HepG2 (cell line): ENCODE measurements around the gene MYBL2. TPM values are rescaled to one million over a fixed set of nuclear protein-coding genes. Genes with fewer than 3 reads are reported as not detected.

Source experiments
- ATF1 ChIP-seq: IDR thresholded peaks from 2 replicates; pipeline ENCODE4 v1.6.1; 2016; ENCODE audit warnings: mild to moderate bottlenecking, control low read depth
- DNMT1 ChIP-seq: sonication (generic); formaldehyde crosslinking; IDR thresholded peaks from 2 replicates; pipeline ENCODE4 v1.5.1; 2020; ENCODE audit warnings: mild to moderate bottlenecking, missing genetic modification reagents
- ETV5 ChIP-seq: IDR thresholded peaks from 2 replicates; pipeline ENCODE4 v1.6.1; 2018; ENCODE audit warnings: missing biosample characterization, missing genetic modification reagents, inconsistent platforms, borderline replicate concordance
- FOXO1 ChIP-seq: sonication (generic); formaldehyde crosslinking; IDR thresholded peaks from 2 replicates; pipeline ENCODE4 v1.4.0; 2020; ENCODE audit warnings: missing genetic modification reagents
- HOXA5 ChIP-seq: sonication (generic); formaldehyde crosslinking; IDR thresholded peaks from 2 replicates; pipeline ENCODE4 v1.4.0; 2020; ENCODE audit warnings: missing genetic modification reagents
- JUND ChIP-seq: sonication (generic); formaldehyde crosslinking; IDR thresholded peaks from 2 replicates; pipeline ENCODE4 v1.8.0; 2022; ENCODE audit warnings: mild to moderate bottlenecking, missing genetic modification reagents
- KDM2A ChIP-seq: sonication (generic); formaldehyde crosslinking; IDR thresholded peaks from 2 replicates; pipeline ENCODE4 v1.4.0; 2020; ENCODE audit warnings: low read depth, missing genetic modification reagents, borderline replicate concordance
- MTA1 ChIP-seq: sonication (generic); formaldehyde crosslinking; IDR thresholded peaks from 2 replicates; pipeline ENCODE4 v1.4.0; 2020; ENCODE audit warnings: missing genetic modification reagents, mild to moderate bottlenecking, borderline replicate concordance
- NFRKB ChIP-seq: fragments of 450-650 bp; IDR thresholded peaks from 2 replicates; pipeline ENCODE4 v1.6.1; 2017
- RNF219 ChIP-seq: sonication (generic); formaldehyde crosslinking; IDR thresholded peaks from 2 replicates; pipeline ENCODE4 v1.5.0; 2020; ENCODE audit warnings: mild to moderate bottlenecking, missing genetic modification reagents
- SP1 ChIP-seq, 2 experiments: fragments of 450-650 bp in 1 of 2; sonication (generic) in 1 of 2; formaldehyde crosslinking in 1 of 2; IDR thresholded peaks; 2 replicates each; pipeline versions ENCODE4 v1.4.0 to v1.6.1; 2016 to 2020; ENCODE audit warnings: missing genetic modification reagents in 1 of 2
- YEATS4 ChIP-seq: sonication (generic); formaldehyde crosslinking; IDR thresholded peaks from 2 replicates; pipeline ENCODE4 v1.4.0; 2020; ENCODE audit warnings: missing genetic modification reagents, borderline replicate concordance
- ZFP36 ChIP-seq: fragments of 150-350 bp; IDR thresholded peaks from 2 replicates; pipeline ENCODE4 v1.6.1; 2018; ENCODE audit warnings: borderline replicate concordance, low read length, low read depth; ENCODE audit not compliant: partially characterized antibody
- ZMYM3 ChIP-seq: sonication (generic); formaldehyde crosslinking; IDR thresholded peaks from 2 replicates; pipeline ENCODE4 v1.5.1; 2020; ENCODE audit warnings: mild to moderate bottlenecking, missing genetic modification reagents
- ZNF101 ChIP-seq: sonication (generic); formaldehyde crosslinking; IDR thresholded peaks from 2 replicates; pipeline ENCODE4 v1.4.0; 2020; ENCODE audit warnings: mild to moderate bottlenecking, low read depth, missing genetic modification reagents, borderline replicate concordance
- ZNF343 ChIP-seq: sonication (generic); formaldehyde crosslinking; IDR thresholded peaks from 2 replicates; pipeline ENCODE4 v1.4.0; 2020; ENCODE audit warnings: mild to moderate bottlenecking, missing genetic modification reagents
- ZNF354B ChIP-seq: sonication (generic); formaldehyde crosslinking; IDR thresholded peaks from 2 replicates; pipeline ENCODE4 v1.8.0; 2022; ENCODE audit warnings: mild to moderate bottlenecking, missing genetic modification reagents
- ZNF768 ChIP-seq: sonication (generic); formaldehyde crosslinking; IDR thresholded peaks from 2 replicates; pipeline ENCODE4 v1.4.0; 2020; ENCODE audit warnings: missing genetic modification reagents
- ZNF879 ChIP-seq: sonication (generic); formaldehyde crosslinking; IDR thresholded peaks from 2 replicates; pipeline ENCODE4 v1.8.1; 2023; ENCODE audit warnings: missing genetic modification reagents
- ZNF891 ChIP-seq: sonication (generic); formaldehyde crosslinking; IDR thresholded peaks from 2 replicates; pipeline ENCODE4 v1.5.0; 2020; ENCODE audit warnings: mild to moderate bottlenecking, missing genetic modification reagents
- polyA plus RNA-seq, 8 experiments: library from polyadenylated mRNA; depleted of rRNA in 3 of 8; stranded (reverse) in 7 of 8; unstranded in 1 of 8; fragments of >200 nt; fragmentation: Illumina TruSeq in 4 of 8; extraction: Trizol in 4 of 8; gene quantifications; 2 replicates each; pipeline versions ENCODE4 v1.2.1 to v1.2.3, GENCODE V29; 2011 to 2016; ENCODE audit warnings: low read depth in 4 of 8, missing spikeins in 1 of 8, mixed read lengths in 1 of 8; ENCODE audit not compliant: insufficient read depth in 1 of 8
- total RNA-seq, 5 experiments: library from RNA; depleted of rRNA; stranded (reverse); fragments of >200 nt; fragmentation: Illumina TruSeq; extraction: Trizol; gene quantifications; 2 replicates each; pipeline ENCODE4 v1.2.3, GENCODE V29; 2016; ENCODE audit warnings: low read depth in 1 of 5
- TF ChIP-seq, protein P1 (sequence below): sonication (generic); formaldehyde crosslinking; IDR thresholded peaks from 2 replicates; pipeline ENCODE4 v1.5.1; 2020; ENCODE audit warnings: missing genetic modification reagents, mild to moderate bottlenecking, borderline replicate concordance
- TF ChIP-seq, protein P2 (sequence below): sonication (generic); formaldehyde crosslinking; IDR thresholded peaks from 2 replicates; pipeline ENCODE4 v1.4.0; 2020; ENCODE audit warnings: missing genetic modification reagents, borderline replicate concordance
- TF ChIP-seq, protein P3 (sequence below): sonication (generic); formaldehyde crosslinking; IDR thresholded peaks from 2 replicates; pipeline ENCODE4 v1.5.0; 2020; ENCODE audit warnings: missing genetic modification reagents, mild to moderate bottlenecking, borderline replicate concordance

Gene MYBL2
- total and polyA plus RNA-seq, 2 of the 13 experiments (the other 11 are each of a cell fraction or from before 2014, with no cell fraction given), result 11.9 to 66.2 TPM

- no peak for TF ChIP-seq RNF219 (CRISPR knock-in tag)
- TF ChIP-seq JUND (CRISPR knock-in tag), result 0 out of 2 replicates have a peak, but pooled peaks have one; percentile 27
- TF ChIP-seq YEATS4 (CRISPR knock-in tag), result 0 out of 2 replicates have a peak, but pooled peaks have one; percentile 39
- TF ChIP-seq MTA1 (CRISPR knock-in tag), result no peak
- TF ChIP-seq ATF1 (CRISPR knock-in tag), result no peak
- peak; percentile 80; the same call in 1 of the 2 replicates for TF ChIP-seq ZNF879 (CRISPR knock-in tag)
- no peak for TF ChIP-seq SP1 (IDR thresholded peaks at IDR 0.05)
- TF ChIP-seq SP1 (CRISPR knock-in tag; IDR thresholded peaks at IDR 0.05), result no peak
- no peak for TF ChIP-seq ZNF101 (CRISPR knock-in tag)
- TF ChIP-seq, protein P1, sequence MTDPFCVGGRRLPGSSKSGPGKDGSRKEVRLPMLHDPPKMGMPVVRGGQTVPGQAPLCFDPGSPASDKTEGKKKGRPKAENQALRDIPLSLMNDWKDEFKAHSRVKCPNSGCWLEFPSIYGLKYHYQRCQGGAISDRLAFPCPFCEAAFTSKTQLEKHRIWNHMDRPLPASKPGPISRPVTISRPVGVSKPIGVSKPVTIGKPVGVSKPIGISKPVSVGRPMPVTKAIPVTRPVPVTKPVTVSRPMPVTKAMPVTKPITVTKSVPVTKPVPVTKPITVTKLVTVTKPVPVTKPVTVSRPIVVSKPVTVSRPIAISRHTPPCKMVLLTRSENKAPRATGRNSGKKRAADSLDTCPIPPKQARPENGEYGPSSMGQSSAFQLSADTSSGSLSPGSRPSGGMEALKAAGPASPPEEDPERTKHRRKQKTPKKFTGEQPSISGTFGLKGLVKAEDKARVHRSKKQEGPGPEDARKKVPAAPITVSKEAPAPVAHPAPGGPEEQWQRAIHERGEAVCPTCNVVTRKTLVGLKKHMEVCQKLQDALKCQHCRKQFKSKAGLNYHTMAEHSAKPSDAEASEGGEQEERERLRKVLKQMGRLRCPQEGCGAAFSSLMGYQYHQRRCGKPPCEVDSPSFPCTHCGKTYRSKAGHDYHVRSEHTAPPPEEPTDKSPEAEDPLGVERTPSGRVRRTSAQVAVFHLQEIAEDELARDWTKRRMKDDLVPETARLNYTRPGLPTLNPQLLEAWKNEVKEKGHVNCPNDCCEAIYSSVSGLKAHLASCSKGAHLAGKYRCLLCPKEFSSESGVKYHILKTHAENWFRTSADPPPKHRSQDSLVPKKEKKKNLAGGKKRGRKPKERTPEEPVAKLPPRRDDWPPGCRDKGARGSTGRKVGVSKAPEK (CRISPR knock-in tag), result no peak
- no peak for TF ChIP-seq KDM2A (CRISPR knock-in tag)
- TF ChIP-seq NFRKB, result no peak
- no peak for TF ChIP-seq ZFP36
- TF ChIP-seq ZMYM3 (CRISPR knock-in tag), result 0 out of 2 replicates have a peak, but pooled peaks have one; percentile 18
- no peak for TF ChIP-seq ZNF343
- no peak for TF ChIP-seq HOXA5 (CRISPR knock-in tag)
- TF ChIP-seq, protein P2, sequence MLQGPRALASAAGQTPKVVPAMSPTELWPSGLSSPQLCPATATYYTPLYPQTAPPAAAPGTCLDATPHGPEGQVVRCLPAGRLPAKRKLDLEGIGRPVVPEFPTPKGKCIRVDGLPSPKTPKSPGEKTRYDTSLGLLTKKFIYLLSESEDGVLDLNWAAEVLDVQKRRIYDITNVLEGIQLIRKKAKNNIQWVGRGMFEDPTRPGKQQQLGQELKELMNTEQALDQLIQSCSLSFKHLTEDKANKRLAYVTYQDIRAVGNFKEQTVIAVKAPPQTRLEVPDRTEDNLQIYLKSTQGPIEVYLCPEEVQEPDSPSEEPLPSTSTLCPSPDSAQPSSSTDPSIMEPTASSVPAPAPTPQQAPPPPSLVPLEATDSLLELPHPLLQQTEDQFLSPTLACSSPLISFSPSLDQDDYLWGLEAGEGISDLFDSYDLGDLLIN, result no peak
- peak; percentile 85 for TF ChIP-seq ZNF891 (CRISPR knock-in tag)
- TF ChIP-seq ZNF768 (CRISPR knock-in tag), result peak; percentile 19; the same call in 1 of the 2 replicates
- no peak for TF ChIP-seq DNMT1
- TF ChIP-seq ETV5, result 0 out of 2 replicates have a peak, but pooled peaks have one; percentile 25
- TF ChIP-seq, protein P3, sequence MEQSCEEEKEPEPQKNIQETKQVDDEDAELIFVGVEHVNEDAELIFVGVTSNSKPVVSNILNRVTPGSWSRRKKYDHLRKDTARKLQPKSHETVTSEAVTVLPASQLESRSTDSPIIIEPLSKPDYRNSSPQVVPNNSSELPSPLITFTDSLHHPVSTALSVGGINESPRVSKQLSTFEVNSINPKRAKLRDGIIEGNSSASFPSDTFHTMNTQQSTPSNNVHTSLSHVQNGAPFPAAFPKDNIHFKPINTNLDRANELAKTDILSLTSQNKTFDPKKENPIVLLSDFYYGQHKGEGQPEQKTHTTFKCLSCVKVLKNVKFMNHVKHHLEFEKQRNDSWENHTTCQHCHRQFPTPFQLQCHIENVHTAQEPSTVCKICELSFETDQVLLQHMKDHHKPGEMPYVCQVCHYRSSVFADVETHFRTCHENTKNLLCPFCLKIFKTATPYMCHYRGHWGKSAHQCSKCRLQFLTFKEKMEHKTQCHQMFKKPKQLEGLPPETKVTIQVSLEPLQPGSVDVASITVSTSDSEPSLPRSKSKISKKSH (CRISPR knock-in tag), result peak; percentile 72
- TF ChIP-seq ZNF354B (CRISPR knock-in tag), result no peak
- TF ChIP-seq FOXO1 (CRISPR knock-in tag), result no peak
These were observed 54.7 kb downstream of the MYBL2 start (continued) for GRCh38 chr20:43721429-43722152.
